ENCODE data around the gene SPATA24.
"Not testable (repeated sequence)": the region's sequence is repeated elsewhere in the genome, so short reads cannot be mapped to it uniquely, and the experiment has no call there.

SPATA24 gene

GRCh38 chr5:139409116-139409515, 5.2 kb upstream of the SPATA24 start:
- H3K27ac Mint-ChIP-seq, H3K9me3 Mint-ChIP-seq, H3K27me3 Mint-ChIP-seq, H3K4me3 Mint-ChIP-seq: not testable (repeated sequence)
- Mint-ChIP-seq H3K36me3 (ENCODE audit: low read depth) (peaks cover 22% of the 10 kb centered on the region), H3K4me1 (ENCODE audit: low read depth) (peaks cover 35% of the 10 kb centered on the region)

GRCh38 chr5:139408191-139408590, 4.3 kb upstream of the SPATA24 start:
- Mint-ChIP-seq H3K9me3 (no peaks in the 10 kb centered on the region), H3K36me3 (ENCODE audit: low read depth) (peaks cover 13% of the 10 kb centered on the region), H3K4me1 (ENCODE audit: low read depth) (peaks cover 34% of the 10 kb centered on the region), H3K4me3 (no peak overlapping the region), H3K27me3 (no peaks in the 10 kb centered on the region), H3K27ac (no peak overlapping the region)

DNA sequence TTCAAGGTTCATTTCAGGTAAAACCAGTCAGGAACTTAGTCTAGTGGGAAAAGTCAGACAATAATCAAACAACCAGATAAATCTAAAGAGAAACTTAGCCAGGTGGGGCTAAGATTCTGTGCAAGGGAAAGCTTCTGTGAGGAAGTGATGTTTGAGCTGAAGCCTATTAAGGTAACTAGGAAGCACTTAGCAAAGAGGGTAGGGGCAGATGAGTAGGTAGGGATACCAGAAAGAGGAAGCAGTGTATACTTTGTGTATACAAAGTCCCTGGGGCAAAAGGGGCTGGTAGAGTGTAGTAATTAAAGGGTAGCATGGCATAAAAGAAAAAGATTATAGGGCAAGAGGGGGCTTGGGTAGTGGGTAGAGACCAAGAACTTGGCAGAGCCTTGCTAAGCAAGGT, 3.6 kb upstream of the SPATA24 start:
- Mint-ChIP-seq H3K9me3 (no peaks in the 10 kb centered on the region), H3K36me3 (ENCODE audit: low read depth) (peaks cover 8% of the 10 kb centered on the region), H3K27me3 (no peaks in the 10 kb centered on the region), H3K4me3 (no peak overlapping the region), H3K27ac (peak overlapping the region; percentile 40), H3K4me1 (ENCODE audit: low read depth) (peaks cover 34% of the 10 kb centered on the region)

DNA sequence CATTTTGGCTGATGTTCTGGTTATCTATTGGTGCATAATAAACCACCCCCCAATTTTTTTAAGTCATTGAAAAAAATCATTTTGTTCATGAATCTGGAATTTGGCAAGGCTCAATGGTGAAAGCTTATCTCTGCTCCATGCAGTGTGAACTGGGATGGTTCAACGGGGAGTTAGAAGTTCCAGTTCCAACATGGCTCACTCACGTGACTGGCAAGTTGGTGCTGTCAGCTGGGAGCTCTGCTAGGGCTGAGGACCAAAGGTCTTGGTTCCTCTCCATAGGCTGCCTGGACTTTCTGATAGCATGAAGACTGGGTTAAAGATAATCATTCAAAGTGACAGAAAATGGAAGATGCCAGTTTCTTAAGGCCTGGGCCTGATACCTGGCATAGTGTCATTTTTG, 3.1 kb upstream of the SPATA24 start:
- peaks cover 33% of the 10 kb centered on the region for H3K4me1 Mint-ChIP-seq (ENCODE audit: low read depth)
- no peak overlapping the region for H3K4me3 Mint-ChIP-seq
- H3K9me3 Mint-ChIP-seq, result no peaks in the 10 kb centered on the region
- no peak overlapping the region for H3K27ac Mint-ChIP-seq
- no peaks in the 10 kb centered on the region for H3K27me3 Mint-ChIP-seq
- peaks cover 7% of the 10 kb centered on the region for H3K36me3 Mint-ChIP-seq (ENCODE audit: low read depth)

DNA sequence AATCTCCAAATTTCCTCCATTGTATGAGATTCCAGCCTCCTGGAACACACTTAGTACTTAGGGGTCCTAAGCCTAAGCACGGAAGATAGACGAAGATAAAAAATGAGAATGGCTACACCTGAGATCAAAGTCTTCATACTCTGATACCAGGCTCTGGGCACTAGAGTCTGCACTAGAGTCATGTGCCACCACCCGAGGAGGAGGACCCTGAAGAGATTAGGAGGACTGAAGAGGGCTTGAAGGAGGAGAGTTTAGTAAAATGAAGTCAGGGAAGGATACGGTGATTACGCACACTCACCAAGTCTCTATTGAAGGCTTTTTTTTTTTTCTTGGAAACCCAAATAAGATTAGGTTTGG, 573 bp upstream of the SPATA24 start:
- H3K36me3 Mint-ChIP-seq (ENCODE audit: low read depth), result no peaks in the 10 kb centered on the region
- no peaks in the 10 kb centered on the region for H3K9me3 Mint-ChIP-seq
- peak overlapping the region; percentile 100 for H3K27ac Mint-ChIP-seq
- H3K4me3 Mint-ChIP-seq, result peak overlapping the region; percentile 94
- no peaks in the 10 kb centered on the region for H3K27me3 Mint-ChIP-seq
- peaks cover 38% of the 10 kb centered on the region for H3K4me1 Mint-ChIP-seq (ENCODE audit: low read depth)

DNA sequence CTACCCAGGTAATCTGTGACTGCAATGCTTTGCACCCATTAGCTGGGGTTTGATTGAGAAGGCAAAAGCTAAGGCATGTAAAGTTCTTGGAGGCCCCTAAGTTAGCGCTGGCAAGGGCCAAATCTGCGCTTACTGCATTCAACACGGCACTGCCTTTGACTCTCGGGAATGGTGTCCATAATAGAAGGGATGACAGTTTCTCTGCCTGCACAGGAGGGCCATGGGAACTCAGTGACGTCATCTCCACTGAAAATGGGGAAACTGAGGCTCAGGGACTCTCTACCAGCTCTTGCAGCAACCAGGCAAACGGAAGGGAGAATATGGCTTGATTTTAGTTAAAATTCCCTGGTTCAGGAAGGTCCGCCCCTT, 487 bp downstream of the SPATA24 start:
- H3K4me1 Mint-ChIP-seq (ENCODE audit: low read depth), result peaks cover 43% of the 10 kb centered on the region
- peak overlapping the region; percentile 100 for H3K27ac Mint-ChIP-seq
- no peaks in the 10 kb centered on the region for H3K27me3 Mint-ChIP-seq
- H3K4me3 Mint-ChIP-seq, result peak overlapping the region; percentile 94
- H3K9me3 Mint-ChIP-seq, result no peaks in the 10 kb centered on the region
- no peaks in the 10 kb centered on the region for H3K36me3 Mint-ChIP-seq (ENCODE audit: low read depth)

DNA sequence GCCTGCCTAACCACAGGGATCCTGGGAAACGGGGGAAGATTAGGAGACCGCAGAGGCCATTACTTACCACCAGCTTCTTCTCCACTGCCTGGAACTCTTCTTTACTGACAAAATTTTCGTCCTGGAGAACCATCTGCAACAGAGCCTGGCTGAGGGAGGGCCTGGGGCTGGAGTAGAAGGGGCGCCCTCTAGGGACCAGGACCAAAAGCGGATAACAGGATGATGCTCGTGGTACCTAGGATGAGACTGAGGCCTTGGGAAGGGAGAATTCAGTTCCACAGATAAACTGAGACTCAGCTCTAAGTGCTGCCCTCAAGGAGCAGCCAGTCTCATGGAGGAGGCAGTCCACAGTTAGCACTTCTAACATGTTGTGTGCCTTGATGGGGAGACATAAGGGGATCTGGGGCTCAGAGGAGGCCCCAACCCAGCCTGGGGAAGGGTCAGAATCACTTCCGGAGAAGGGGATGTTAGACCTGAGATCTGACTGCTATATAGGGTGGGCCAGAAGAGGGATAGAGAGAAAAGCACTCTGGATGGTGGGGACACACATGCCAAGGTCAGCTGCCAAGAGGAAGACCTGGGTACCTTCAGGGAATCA, 1.2 kb downstream of the SPATA24 start:
- H3K4me3 Mint-ChIP-seq, result peak overlapping the region; percentile 94
- peak overlapping the region; percentile 100 for H3K27ac Mint-ChIP-seq
- H3K4me1 Mint-ChIP-seq (ENCODE audit: low read depth), result peaks cover 44% of the 10 kb centered on the region
- no peaks in the 10 kb centered on the region for H3K9me3 Mint-ChIP-seq
- no peaks in the 10 kb centered on the region for H3K36me3 Mint-ChIP-seq (ENCODE audit: low read depth)
- no peaks in the 10 kb centered on the region for H3K27me3 Mint-ChIP-seq

DNA sequence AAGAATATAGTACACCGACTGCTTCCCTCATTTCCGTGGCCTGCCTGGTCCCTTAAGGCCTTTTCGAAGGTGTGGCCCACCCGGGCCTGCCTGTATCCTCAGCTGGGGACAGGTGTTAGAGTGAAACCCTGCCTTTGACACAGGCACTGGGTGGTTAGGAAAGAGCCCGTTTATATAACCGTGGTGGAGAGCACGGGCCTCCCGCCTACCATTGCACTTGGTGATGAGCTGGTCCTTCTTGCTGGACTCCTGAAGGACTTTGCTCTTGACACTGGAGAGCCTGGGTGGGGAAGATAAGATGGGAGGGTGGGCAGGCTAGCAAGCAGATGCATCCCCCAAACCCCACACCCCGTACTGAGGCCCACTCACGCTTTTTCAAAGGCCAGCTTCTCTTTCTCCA, 2.3 kb downstream of the SPATA24 start:
- Mint-ChIP-seq H3K27me3 (no peaks in the 10 kb centered on the region), H3K27ac (no peak overlapping the region)

DNA sequence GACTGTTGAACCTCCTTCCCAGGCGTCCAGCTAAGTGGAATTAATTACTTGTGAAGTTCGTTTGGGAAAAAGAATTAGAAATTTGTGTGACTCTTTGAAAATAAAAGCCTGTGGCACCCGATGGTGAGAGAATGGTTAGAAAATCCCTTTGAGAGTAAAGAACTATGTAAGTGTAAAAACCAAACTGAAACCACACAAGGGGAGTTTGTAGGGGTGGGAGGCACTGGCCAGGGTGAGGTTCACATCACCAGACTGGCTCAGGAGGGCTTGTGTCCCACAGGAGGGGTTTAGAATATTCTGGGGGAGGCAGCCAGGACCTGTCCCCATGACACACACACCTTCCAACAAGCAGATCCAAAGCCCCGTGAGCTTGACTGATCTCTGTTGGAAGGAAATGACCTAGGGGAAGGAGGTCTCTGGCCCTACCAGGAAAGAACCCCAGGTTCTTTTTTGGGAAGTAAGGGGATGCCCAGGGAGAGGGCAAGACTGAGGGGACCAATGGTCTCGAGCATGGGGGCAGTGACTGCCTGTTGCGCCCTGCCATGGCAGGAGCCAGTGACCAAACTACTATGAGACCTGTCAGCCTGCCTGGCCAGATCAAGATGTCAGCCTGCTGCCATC, 4.3 kb downstream of the SPATA24 start:
- no peak overlapping the region for H3K4me3 Mint-ChIP-seq
- peak overlapping the region; percentile 34 for H3K27ac Mint-ChIP-seq
- no peaks in the 10 kb centered on the region for H3K27me3 Mint-ChIP-seq
- peaks cover 42% of the 10 kb centered on the region for H3K4me1 Mint-ChIP-seq (ENCODE audit: low read depth)
- peaks cover 5% of the 10 kb centered on the region for H3K36me3 Mint-ChIP-seq (ENCODE audit: low read depth)
- H3K9me3 Mint-ChIP-seq, result no peaks in the 10 kb centered on the region

More for the DNA sequence above, 2.3 kb downstream of the SPATA24 start:
- no peaks in the 10 kb centered on the region for H3K9me3 Mint-ChIP-seq
- no peak overlapping the region for H3K4me3 Mint-ChIP-seq
- H3K36me3 Mint-ChIP-seq (ENCODE audit: low read depth), result no peaks in the 10 kb centered on the region
- peaks cover 43% of the 10 kb centered on the region for H3K4me1 Mint-ChIP-seq (ENCODE audit: low read depth)

DNA sequence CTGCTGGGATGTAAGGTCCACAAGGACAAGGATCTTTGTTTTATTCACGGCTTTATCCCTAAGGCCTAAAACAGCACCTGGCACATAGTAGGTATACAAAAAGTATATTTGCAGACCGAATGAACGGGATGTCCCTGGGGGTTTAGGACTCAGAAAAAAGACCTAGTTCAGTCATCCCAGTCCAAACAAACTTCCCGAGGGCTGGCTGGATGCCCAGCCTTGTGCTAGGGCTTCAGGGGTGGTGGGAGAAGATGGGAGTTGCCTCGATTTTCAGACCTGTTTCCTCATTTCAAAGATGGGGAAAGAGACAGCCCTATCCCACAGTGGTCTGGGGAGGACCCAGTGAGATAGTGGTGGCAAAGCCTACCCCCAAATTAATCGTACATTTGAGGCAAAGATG, 6.0 kb downstream of the SPATA24 start:
- Mint-ChIP-seq H3K27me3 (no peaks in the 10 kb centered on the region), H3K27ac (no peak overlapping the region), H3K4me3 (no peak overlapping the region), H3K4me1 (ENCODE audit: low read depth) (peaks cover 33% of the 10 kb centered on the region), H3K9me3 (no peaks in the 10 kb centered on the region), H3K36me3 (ENCODE audit: low read depth) (peaks cover 5% of the 10 kb centered on the region)

GRCh38 chr5:139396691-139397090, 7.2 kb downstream of the SPATA24 start:
- Mint-ChIP-seq H3K4me3 (no peak overlapping the region), H3K9me3 (no peaks in the 10 kb centered on the region), H3K4me1 (ENCODE audit: low read depth) (peaks cover 35% of the 10 kb centered on the region), H3K27ac (no peak overlapping the region), H3K36me3 (ENCODE audit: low read depth) (peaks cover 5% of the 10 kb centered on the region), H3K27me3 (no peaks in the 10 kb centered on the region)

DNA sequence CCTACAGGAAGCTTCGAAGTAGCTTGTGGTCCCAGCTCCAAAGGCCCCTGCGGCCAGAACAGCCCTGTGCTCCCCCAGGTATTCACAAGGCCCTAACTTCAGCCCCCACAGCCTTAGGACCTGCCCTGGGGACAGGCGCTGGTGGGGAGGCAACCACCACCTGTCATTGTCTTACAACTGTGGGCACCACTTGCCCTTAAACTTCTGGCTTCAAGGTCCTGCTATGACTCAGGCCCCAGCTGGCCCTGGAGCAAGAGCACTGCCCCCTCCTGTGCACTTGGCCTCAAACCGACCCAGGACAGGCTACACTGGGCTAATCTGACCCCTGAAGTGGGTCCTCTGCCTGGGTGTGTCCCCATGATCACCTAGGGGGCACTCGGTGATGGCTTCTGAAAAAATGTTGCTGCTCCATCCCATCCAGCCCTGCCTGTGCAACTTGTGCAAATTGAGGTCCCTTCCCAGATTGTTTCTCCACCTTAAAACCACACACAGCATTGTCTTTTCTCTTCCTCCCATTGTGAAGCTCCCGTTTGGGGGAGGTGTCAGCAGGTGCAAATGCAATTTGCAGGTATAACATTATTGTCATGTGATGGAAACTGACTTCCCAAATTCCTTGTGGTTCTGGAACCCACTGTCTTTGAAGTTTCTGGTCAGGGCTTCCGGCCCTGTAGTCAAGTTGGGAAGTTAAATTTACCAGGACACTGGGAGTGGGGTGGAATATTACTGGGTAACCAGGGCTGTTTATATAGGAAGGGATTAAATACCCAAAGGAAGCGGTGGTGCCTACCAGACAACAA, 7.8 kb downstream of the SPATA24 start:
- Mint-ChIP-seq H3K27me3 (no peaks in the 10 kb centered on the region), H3K4me3 (peak overlapping the region; percentile 30), H3K27ac (no peak overlapping the region), H3K36me3 (ENCODE audit: low read depth) (peaks cover 5% of the 10 kb centered on the region), H3K4me1 (ENCODE audit: low read depth) (peaks cover 42% of the 10 kb centered on the region), H3K9me3 (no peaks in the 10 kb centered on the region)

DNA sequence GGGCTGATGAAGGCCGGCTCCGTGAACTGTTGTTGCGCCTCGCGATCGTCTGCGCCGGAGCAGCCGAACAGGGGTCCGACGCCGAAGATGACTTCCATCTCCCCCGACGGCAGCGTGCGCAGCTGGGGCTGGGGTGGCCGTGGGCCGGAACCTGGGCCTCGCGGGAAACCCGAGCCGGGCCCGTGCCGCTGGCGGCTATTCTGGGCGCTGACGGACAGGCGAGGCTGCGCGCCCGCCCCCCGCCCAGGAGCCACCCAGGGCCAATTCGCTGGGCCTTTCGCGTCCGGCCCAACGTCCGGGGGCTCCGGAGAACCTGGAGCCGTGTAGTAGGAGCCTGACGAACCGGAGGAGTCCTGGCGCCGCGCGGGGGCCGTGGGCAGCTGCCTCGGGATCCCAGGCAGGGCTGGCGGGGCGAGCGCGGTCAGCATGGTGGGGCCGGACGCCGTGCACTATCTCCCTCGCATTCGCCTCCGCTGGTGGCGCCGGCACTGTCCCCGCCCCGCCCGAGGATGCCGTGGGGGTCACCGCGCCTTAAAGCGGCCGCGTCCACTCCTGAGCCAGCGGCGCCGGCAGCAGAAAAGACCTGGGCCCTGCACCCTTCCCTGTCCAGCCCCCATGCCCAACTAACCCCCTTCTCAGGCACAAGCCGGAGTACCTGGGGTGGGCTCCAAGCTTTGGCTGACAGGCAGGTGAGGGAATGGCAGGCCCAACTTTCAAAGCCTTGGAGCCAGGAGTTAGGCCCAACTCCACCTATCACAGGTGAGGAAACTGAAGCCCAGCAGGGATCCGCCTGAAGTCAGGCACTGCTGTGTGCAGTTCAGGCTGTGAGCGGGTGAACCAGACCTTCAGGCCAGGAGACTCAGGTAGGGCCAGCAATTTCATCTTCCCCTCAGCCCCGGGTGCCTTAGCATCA, 9.0 kb downstream of the SPATA24 start, which contains the start of gene PROB1:
TSS of gene PROB1 (minus strand) at position 451 of the 913 bp plus-strand sequence. CDS start at position 428, 23 bp downstream.
- peak within 1 kb of the TSS; percentile 95 for H3K4me3 Mint-ChIP-seq
- H3K27me3 Mint-ChIP-seq, result no peaks in the 10 kb centered on the region
- no peak within 1 kb of the TSS for H3K27ac Mint-ChIP-seq
- H3K36me3 Mint-ChIP-seq (ENCODE audit: low read depth), result peaks cover 5% of the 10 kb centered on the region
- H3K9me3 Mint-ChIP-seq, result no peaks in the 10 kb centered on the region
- peaks cover 52% of the 10 kb centered on the region for H3K4me1 Mint-ChIP-seq (ENCODE audit: low read depth)

GRCh38 chr5:139394123-139394653, 9.7 kb downstream of the SPATA24 start:
- Mint-ChIP-seq H3K27ac (no peak overlapping the region), H3K4me3 (peak overlapping the region; percentile 95), H3K4me1 (ENCODE audit: low read depth) (peaks cover 52% of the 10 kb centered on the region), H3K36me3 (ENCODE audit: low read depth) (peaks cover 5% of the 10 kb centered on the region), H3K27me3 (no peaks in the 10 kb centered on the region), H3K9me3 (no peaks in the 10 kb centered on the region)

All from stimulated activated naive CD8-positive, alpha-beta T cell treated with anti-CD3 and anti-CD28 coated beads, Interleukin-15, Interleukin-2, amounts not matched to agents 100 ng/mL and 50 ng/mL, for 24 hours (primary cell).